Left lung (tissue), 10 donors: ENCODE measurements around the gene AMBP. TPM values are rescaled to one million over a fixed set of nuclear protein-coding genes. Genes with fewer than 3 reads are reported as not detected.

Experiments
- ATAC-seq: fragments of 200-7000 bp; cut with Tn5 transposase; one replicate; pipeline ENCODE4 v1.9.1; 2020; ENCODE audit warnings: moderate library complexity
- DNase-seq, 4 donors: peaks; one replicate each; pipeline ENCODE4 v3.0.0-alpha.2; 2013 to 2020
- H3K27ac ChIP-seq, 2 donors: fragments of 200-600 bp; sonication (generic) in 1 of 2; one replicate each; pipeline versions ENCODE4 v1.5.0 to v1.8.0; 2020 to 2021
- H3K27me3 ChIP-seq, 2 donors: fragments of 200-600 bp; sonication (generic) in 1 of 2; one replicate each; pipeline versions ENCODE4 v1.5.0 to v1.8.0; 2020 to 2021
- H3K36me3 ChIP-seq, 2 donors: fragments of 200-600 bp; sonication (generic) in 1 of 2; one replicate each; pipeline versions ENCODE4 v1.5.0 to v1.8.0; 2020 to 2021
- H3K4me1 ChIP-seq, 2 donors: fragments of 200-600 bp; one replicate each; pipeline ENCODE4 v1.8.0; 2021
- H3K4me3 ChIP-seq, 2 donors: fragments of 200-600 bp; sonication (generic) in 1 of 2; one replicate each; pipeline versions ENCODE4 v1.5.0 to v1.8.0; 2020 to 2021; ENCODE audit warnings: mild to moderate bottlenecking in 1 of 2
- H3K9me3 ChIP-seq, 2 donors: fragments of 200-600 bp; sonication (generic) in 1 of 2; one replicate each; pipeline versions ENCODE4 v1.5.0 to v1.8.0; 2020 to 2021
- CTCF ChIP-seq, 2 donors: fragments of 200-600 bp; sonication (generic) in 1 of 2; IDR thresholded peaks; one replicate each; pipeline versions ENCODE4 v1.5.0 to v1.8.0; 2021; ENCODE audit warnings: antibody characterized with exemption in 2 of 2
- intact Hi-C, 2 donors: fragments of 100-400 bp; cut with DNase I; formaldehyde crosslinking; loops; one replicate each; pipeline versions ENCODE4 v1.11.2 to v1.14.2; 2022
- polyA plus RNA-seq, 6 donors: library from polyadenylated mRNA; unstranded; fragments of 120-200 nt; gene quantifications; one replicate each; pipeline ENCODE4 v1.2.1, GENCODE V29; 2013; ENCODE audit not compliant: insufficient read length in 6 of 6
- total RNA-seq, 2 donors: library from RNA; stranded (reverse); fragmentation: NEBNext Ultra II Directional; extraction: Animal tissue kit (Norgen Biotek cat#: 25700); gene quantifications; one replicate each; pipeline ENCODE4 v1.2.1, GENCODE V29; 2021
- donor health status: DM: no; HTN: yes; CAD: no.
- donor health status: DM: no; HTN: no; CAD: no.

The AMBP gene
- total and polyA plus RNA-seq, 8 donors: 1.2 to 5.5 (median 2.5) TPM; not detected in 1

GRCh38 chr9:114017741-114018715, 60.1 kb downstream of the AMBP start:
- ATAC-seq: no peak
- no peak for DNase-seq
- Histone ChIP-seq H3K4me1 (no peaks in the 10 kb centered on the region), H3K4me3 (no peak overlapping the region), H3K36me3 (peaks cover 0 to 22% of the 10 kb centered on the region in 2 donors), H3K27me3 (no peaks in the 10 kb centered on the region), H3K27ac (no peak overlapping the region), H3K9me3 (peaks cover 0 to 14% of the 10 kb centered on the region in 2 donors)
- intact Hi-C loops: no loop called here
- no peak for TF ChIP-seq CTCF (IDR thresholded peaks at IDR 0.05)

GRCh38 chr9:114016629-114017423, 61.3 kb downstream of the AMBP start:
- H3K27ac ChIP-seq: no peak overlapping the region
- no peak for ATAC-seq
- DNase-seq: no peak
- TF ChIP-seq CTCF (IDR thresholded peaks at IDR 0.05): no peak
- peaks cover 0 to 2% of the 10 kb centered on the region in 2 donors for H3K9me3 ChIP-seq
- H3K4me1 ChIP-seq: no peaks in the 10 kb centered on the region
- H3K4me3 ChIP-seq: no peak overlapping the region
- H3K27me3 ChIP-seq: no peaks in the 10 kb centered on the region
- intact Hi-C loops: no loop called here
- H3K36me3 ChIP-seq: peaks cover 0 to 21% of the 10 kb centered on the region in 2 donors

GRCh38 chr9:114016101-114016500, 62.0 kb downstream of the AMBP start:
- H3K27ac ChIP-seq: no peak overlapping the region
- no peak overlapping the region for H3K4me3 ChIP-seq
- no peaks in the 10 kb centered on the region for H3K4me1 ChIP-seq
- DNase-seq: no peak
- peaks cover 0 to 27% of the 10 kb centered on the region in 2 donors for H3K36me3 ChIP-seq
- TF ChIP-seq CTCF (IDR thresholded peaks at IDR 0.05): no peak
- intact Hi-C loops: no loop called here
- H3K9me3 ChIP-seq: no peaks in the 10 kb centered on the region
- H3K27me3 ChIP-seq: no peaks in the 10 kb centered on the region
- ATAC-seq: no peak

- no peaks in the 10 kb centered on the region for H3K9me3 ChIP-seq
- H3K4me1 ChIP-seq: no peaks in the 10 kb centered on the region
- ATAC-seq (no peak), DNase-seq (no peak)
- no peak overlapping the region for H3K27ac ChIP-seq
- TF ChIP-seq CTCF (IDR thresholded peaks at IDR 0.05): no peak
- no peak overlapping the region for H3K4me3 ChIP-seq
- peaks cover 0 to 26% of the 10 kb centered on the region in 2 donors for H3K36me3 ChIP-seq
- no peaks in the 10 kb centered on the region for H3K27me3 ChIP-seq
- intact Hi-C loops: no loop called here
Measured at GRCh38 chr9:114015607-114016006, 62.5 kb downstream of the AMBP start.

GRCh38 chr9:114014044-114014443, 64.1 kb downstream of the AMBP start:
- H3K4me3 ChIP-seq: no peak overlapping the region
- H3K4me1 ChIP-seq: no peaks in the 10 kb centered on the region
- intact Hi-C loops: no loop called here
- no peak for ATAC-seq
- H3K9me3 ChIP-seq: no peaks in the 10 kb centered on the region
- TF ChIP-seq CTCF (IDR thresholded peaks at IDR 0.05): no peak
- no peak overlapping the region for H3K27ac ChIP-seq
- no peak for DNase-seq
- peaks cover 0 to 19% of the 10 kb centered on the region in 2 donors for H3K36me3 ChIP-seq
- no peaks in the 10 kb centered on the region for H3K27me3 ChIP-seq
